Placental epithelial cell (primary cell): ENCODE data around the gene ISM1. TPM values are rescaled to one million over a fixed set of nuclear protein-coding genes. Genes with fewer than 3 reads are reported as not detected.

Experiments used
- total RNA-seq: library from RNA; depleted of rRNA; stranded (reverse); fragments of >200 nt; gene quantifications from 2 replicates; pipeline ENCODE4 v1.2.3, GENCODE V29; 2012

Gene ISM1
- total RNA-seq, result 0.11 TPM in 1 of 2 replicates, not detected in the other

DNA sequence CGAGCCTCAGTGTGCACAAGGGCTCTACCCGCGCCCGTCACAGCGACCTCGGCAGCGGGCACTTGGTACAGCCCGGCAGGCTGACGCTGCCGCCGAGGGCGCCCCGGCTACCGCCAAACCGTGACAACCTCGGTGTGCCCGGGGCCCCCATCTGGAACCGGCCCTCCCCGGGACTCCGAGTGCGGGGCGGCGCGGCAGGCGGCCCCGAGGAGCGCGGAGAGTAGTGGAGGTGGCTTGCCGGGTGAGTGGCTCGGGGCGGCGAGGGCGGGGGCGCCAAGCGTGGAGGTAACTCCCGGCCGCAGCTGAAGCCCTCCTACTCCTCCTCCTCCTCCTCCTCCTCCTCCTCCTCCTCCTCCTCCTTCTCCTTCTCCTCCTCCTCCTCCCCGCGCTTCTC is at the start of gene ISM1:
TSS of gene ISM1 (plus strand) at position 371 of the 394 bp plus-strand sequence. CDS start 503 bp downstream, outside the sequence.

Other genes starting within 250 kb of the ISM1 start
- 18.5 and 30.6 TPM in 2 replicates for gene SPTLC3, start 212.3 kb upstream of the ISM1 start, total RNA-seq